Effector memory CD8-positive, alpha-beta T cell (primary cell): ENCODE measurements around the gene CNPPD1.

Experiments
- ATAC-seq: fragments of 150-1000 bp; cut with Tn5 transposase; replicated peaks from 2 replicates; pipeline ENCODE4 v1.10.0; 2021; ENCODE audit warnings: mild to moderate bottlenecking, moderate library complexity
- DNase-seq, 3 experiments: peaks; one replicate each; pipeline ENCODE4 v3.0.0; 2021
- H3K27ac Mint-ChIP-seq, 2 donors: one replicate each; pipeline ENCODE4 v1.8.0; 2022; ENCODE audit warnings: mild to moderate bottlenecking in 2 of 2, mixed read lengths in 2 of 2, moderate library complexity in 2 of 2
- H3K27me3 Mint-ChIP-seq, 2 donors: one replicate each; pipeline ENCODE4 v1.8.0; 2022; ENCODE audit warnings: mixed read lengths in 2 of 2
- H3K36me3 Mint-ChIP-seq: one replicate; pipeline ENCODE4 v1.8.0; 2022; ENCODE audit warnings: mild to moderate bottlenecking, moderate library complexity, mixed read lengths; ENCODE audit not compliant: insufficient read depth
- H3K4me1 Mint-ChIP-seq, 2 donors: one replicate each; pipeline ENCODE4 v1.8.0; 2022; ENCODE audit warnings: low read depth in 2 of 2, mixed read lengths in 2 of 2
- H3K4me3 Mint-ChIP-seq, 2 donors: one replicate each; pipeline ENCODE4 v1.8.0; 2022; ENCODE audit warnings: mild to moderate bottlenecking in 2 of 2, mixed read lengths in 2 of 2, moderate library complexity in 2 of 2
- H3K9me3 Mint-ChIP-seq, 2 donors: one replicate each; pipeline ENCODE4 v1.8.0; 2022; ENCODE audit warnings: mixed read lengths in 2 of 2
- total RNA-seq, 9 experiments: gene quantifications; one replicate each; lab custom pipeline; 2026; lab: John Stamatoyannopoulos, UW

Gene CNPPD1
- total RNA-seq = 59.7 to 89.8 (median 81.2) reads per million in 9 experiments

DNA sequence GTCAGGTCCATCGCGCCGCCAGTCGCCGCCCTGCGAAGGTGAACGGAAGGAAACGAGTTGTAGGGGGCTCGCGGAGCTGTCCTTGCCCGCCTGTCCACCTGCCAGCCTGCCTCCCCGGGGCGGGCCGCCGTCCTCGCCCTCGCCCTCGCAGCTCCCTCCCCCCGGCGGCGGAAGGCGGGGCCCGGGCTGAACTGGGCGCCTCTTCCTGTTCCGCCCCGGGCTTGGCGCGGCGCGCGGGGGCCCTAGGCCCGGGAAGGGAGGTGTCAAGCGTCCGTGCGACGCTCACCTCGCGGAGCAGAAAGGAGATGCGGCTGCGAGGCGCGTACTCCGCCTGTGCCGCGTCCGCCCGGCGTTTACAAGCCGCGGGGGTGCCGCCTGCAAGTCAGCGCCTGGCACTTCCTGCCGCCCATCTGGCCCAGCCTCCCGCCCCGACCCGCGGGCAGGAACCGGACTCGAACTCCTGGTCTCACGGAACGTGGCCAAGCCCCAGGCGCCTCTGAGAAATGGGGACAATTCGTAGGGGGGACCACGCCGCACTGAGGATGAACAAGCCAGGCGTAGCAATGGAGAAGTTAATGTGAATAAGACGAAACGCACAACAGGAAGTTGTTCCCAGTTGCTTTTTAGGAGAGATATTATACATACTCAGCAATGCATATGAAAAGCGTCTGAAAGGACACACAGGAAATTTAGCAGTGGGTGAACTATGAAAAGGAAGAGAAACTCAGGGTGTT, at the start of gene CNPPD1:
Gene CNPPD1 (minus strand): TSS at position 108 of the 734 bp plus-strand sequence. CDS start 97 bp downstream, at position 11.
- Mint-ChIP-seq H3K36me3 (peaks cover 49% of the 10 kb centered on the region), H3K27ac (peak within 1 kb of the TSS; percentile 97 to 98), H3K9me3 (no peaks in the 10 kb centered on the region), H3K4me1 (peaks cover 47 to 51% of the 10 kb centered on the region in 2 donors), H3K27me3 (no peaks in the 10 kb centered on the region), H3K4me3 (peak within 1 kb of the TSS; percentile 87 to 98)
- DNase-seq (peak; percentile 85 to 88 (median 86)), ATAC-seq (peak; percentile 76)

- DNase-seq = no peak
- Mint-ChIP-seq H3K36me3 (peaks cover 62% of the 10 kb centered on the region), H3K4me1 (peaks cover 32 to 39% of the 10 kb centered on the region in 2 donors), H3K27me3 (no peaks in the 10 kb centered on the region), H3K9me3 (no peaks in the 10 kb centered on the region), H3K27ac (no peak overlapping the region), H3K4me3 (no peak overlapping the region)
- no peak for ATAC-seq
Measured at GRCh38 chr2:219225350-219225749, 48.6 kb upstream of the CNPPD1 start.

DNA sequence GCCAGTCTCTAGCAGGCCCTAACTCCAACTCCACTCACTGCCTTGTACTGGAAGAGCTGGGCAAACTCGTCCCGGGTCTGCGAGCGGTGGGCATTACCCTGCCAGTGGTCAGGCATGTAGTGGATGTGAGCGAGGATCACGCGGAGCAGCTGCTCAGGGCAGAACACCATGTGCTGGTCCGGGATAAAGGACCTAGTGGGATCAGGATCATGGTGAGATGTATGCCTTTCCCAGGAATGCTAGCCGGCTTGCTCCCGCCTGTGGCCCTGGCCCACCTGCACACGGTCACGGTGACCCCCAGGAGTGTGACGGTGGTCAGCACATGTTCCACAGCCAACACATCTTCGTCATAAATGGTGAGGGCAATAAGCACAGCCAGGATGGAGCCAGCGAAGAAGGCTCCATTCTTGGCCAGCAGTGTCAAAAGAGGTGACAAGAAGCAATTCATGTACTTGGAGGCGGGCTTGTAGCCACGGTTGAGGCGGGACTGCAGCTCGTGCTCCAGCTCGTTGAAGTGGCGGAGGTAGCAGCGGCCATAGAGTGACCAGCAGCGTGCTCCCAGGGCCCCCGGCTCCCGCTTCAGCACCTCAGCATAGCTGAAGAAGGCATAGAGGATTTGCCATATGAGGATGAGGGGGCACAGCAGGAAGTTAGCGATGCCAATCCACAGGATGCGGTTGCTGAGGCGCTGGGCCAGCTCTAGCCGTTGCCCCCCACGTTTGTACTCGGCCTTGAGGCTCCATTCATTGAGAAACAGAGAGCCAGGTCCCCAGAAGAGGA, 47.3 kb upstream of the CNPPD1 start:
- H3K27me3 Mint-ChIP-seq = no peaks in the 10 kb centered on the region
- no peaks in the 10 kb centered on the region for H3K9me3 Mint-ChIP-seq
- no peak for DNase-seq
- H3K4me1 Mint-ChIP-seq = peaks cover 24 to 32% of the 10 kb centered on the region in 2 donors
- ATAC-seq = no peak
- no peak overlapping the region for H3K4me3 Mint-ChIP-seq
- peak overlapping the region in 1 of 2 donors; percentile 75 for H3K27ac Mint-ChIP-seq
- peaks cover 62% of the 10 kb centered on the region for H3K36me3 Mint-ChIP-seq

- no peak overlapping the region for H3K4me3 Mint-ChIP-seq
- H3K27ac Mint-ChIP-seq = peak overlapping the region in 1 of 2 donors; percentile 36
- no peaks in the 10 kb centered on the region for H3K27me3 Mint-ChIP-seq
- ATAC-seq (no peak), DNase-seq (no peak)
- no peaks in the 10 kb centered on the region for H3K9me3 Mint-ChIP-seq
- peaks cover 74% of the 10 kb centered on the region for H3K36me3 Mint-ChIP-seq
- H3K4me1 Mint-ChIP-seq = peaks cover 17 to 23% of the 10 kb centered on the region in 2 donors
Measured at GRCh38 chr2:219221957-219222518, 45.3 kb upstream of the CNPPD1 start.

DNA sequence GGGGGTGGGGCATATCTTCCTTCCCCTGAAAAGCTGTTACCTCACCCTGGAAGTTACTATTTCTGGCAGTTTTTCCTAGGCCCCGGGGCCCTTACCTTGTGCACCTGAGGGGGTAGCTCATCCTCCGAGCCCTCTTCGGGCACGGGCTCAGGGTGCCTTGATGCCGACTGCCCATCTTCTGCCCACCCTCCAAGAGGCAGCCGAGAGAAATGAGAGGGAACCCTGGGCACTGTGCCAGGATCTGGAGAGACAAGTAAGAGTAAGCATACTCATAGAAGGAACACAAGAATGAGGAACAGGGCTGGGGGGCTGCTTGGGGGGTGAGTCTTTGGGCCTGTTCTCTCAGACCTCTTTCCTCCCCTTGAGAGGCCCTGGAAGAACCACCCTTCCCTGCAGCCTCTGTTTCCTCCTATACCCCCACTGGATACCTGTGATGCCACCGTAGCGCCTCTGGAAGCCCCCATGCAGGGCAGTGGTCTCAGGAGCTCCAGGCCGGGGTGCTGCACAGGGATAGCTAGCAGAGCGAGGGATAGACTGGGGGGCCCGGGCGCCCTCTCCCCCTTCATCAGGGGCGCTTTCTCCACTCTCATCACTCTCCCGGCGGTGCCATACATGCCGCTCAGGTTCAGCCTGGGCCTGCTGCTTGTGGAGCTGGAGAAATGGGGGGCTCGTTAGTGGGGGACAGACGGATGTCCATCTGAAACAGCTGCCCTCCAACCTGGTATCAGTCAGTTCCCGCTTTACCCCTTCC, 44.1 kb upstream of the CNPPD1 start:
- Mint-ChIP-seq H3K36me3 (peaks cover 70% of the 10 kb centered on the region), H3K27ac (peak overlapping the region in 1 of 2 donors; percentile 36), H3K4me1 (peaks cover 13 to 18% of the 10 kb centered on the region in 2 donors), H3K9me3 (no peaks in the 10 kb centered on the region), H3K27me3 (no peaks in the 10 kb centered on the region), H3K4me3 (no peak overlapping the region)
- no peak for DNase-seq
- ATAC-seq = no peak

- ATAC-seq (no peak), DNase-seq (no peak)
- Mint-ChIP-seq H3K4me3 (peak overlapping the region in 1 of 2 donors; percentile 87), H3K27ac (peak overlapping the region in 1 of 2 donors; percentile 36), H3K9me3 (no peaks in the 10 kb centered on the region), H3K36me3 (peaks cover 63% of the 10 kb centered on the region), H3K27me3 (no peaks in the 10 kb centered on the region), H3K4me1 (peaks cover 8 to 18% of the 10 kb centered on the region in 2 donors)
Measured at GRCh38 chr2:219219784-219220532, 43.2 kb upstream of the CNPPD1 start.

GRCh38 chr2:219218732-219219701, 42.3 kb upstream of the CNPPD1 start, which contains the start of gene ABCB6:
TSS of gene ABCB6 (minus strand) at chr2:219218958. CDS start at chr2:219218673, 285 bp downstream.
- Mint-ChIP-seq H3K4me1 (peaks cover 8 to 15% of the 10 kb centered on the region in 2 donors), H3K36me3 (peaks cover 53% of the 10 kb centered on the region), H3K4me3 (peak within 1 kb of the TSS; percentile 83 to 87)

GRCh38 chr2:219218217-219218731, 41.5 kb upstream of the CNPPD1 start:
- H3K4me1 Mint-ChIP-seq = peaks cover 8 to 13% of the 10 kb centered on the region in 2 donors

More at GRCh38 chr2:219218732-219219701, 42.3 kb upstream of the CNPPD1 start, which contains the start of gene ABCB6:
- peak; percentile 84 for ATAC-seq
- peak; percentile 69 to 76 (median 74) for DNase-seq
- Mint-ChIP-seq H3K27me3 (no peaks in the 10 kb centered on the region), H3K9me3 (no peaks in the 10 kb centered on the region), H3K27ac (peak within 1 kb of the TSS; percentile 35 to 90)

DNA sequence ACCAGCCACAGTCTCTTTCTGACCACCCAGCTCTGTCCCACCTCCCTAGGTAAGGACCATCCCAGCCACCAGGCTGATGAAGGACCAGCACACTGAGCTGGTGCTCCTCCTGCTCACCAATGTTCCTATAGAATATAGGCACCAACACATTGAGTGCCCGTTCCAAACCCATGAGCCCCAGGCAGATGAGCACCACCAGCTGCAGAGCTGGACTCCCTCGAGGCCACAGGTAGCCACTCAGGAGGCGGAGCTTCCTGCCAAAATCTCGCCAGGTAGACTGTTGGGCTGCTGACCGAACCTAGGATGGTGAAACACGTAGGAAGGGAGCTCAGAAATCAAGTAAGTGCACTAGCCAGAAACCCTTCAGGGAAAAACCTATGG, 39.8 kb upstream of the CNPPD1 start:
- ATAC-seq = no peak
- H3K4me3 Mint-ChIP-seq = peak overlapping the region in 1 of 2 donors; percentile 38
- peak overlapping the region in 1 of 2 donors; percentile 69 for H3K27ac Mint-ChIP-seq

More at GRCh38 chr2:219218217-219218731, 41.5 kb upstream of the CNPPD1 start:
- H3K9me3 Mint-ChIP-seq = no peaks in the 10 kb centered on the region
- peak overlapping the region; percentile 35 to 90 for H3K27ac Mint-ChIP-seq
- peak in 2 of 3 experiments; percentile 17 to 28 for DNase-seq
- peak; percentile 46 for ATAC-seq
- H3K4me3 Mint-ChIP-seq = peak overlapping the region; percentile 83 to 87
- H3K36me3 Mint-ChIP-seq = peaks cover 46% of the 10 kb centered on the region
- H3K27me3 Mint-ChIP-seq = no peaks in the 10 kb centered on the region

GRCh38 chr2:219215871-219216534, 39.3 kb upstream of the CNPPD1 start:
- ATAC-seq (no peak), DNase-seq (no peak)
- Mint-ChIP-seq H3K4me1 (peaks cover 14 to 21% of the 10 kb centered on the region in 2 donors), H3K36me3 (peaks cover 27% of the 10 kb centered on the region), H3K27ac (peak overlapping the region in 1 of 2 donors; percentile 69), H3K9me3 (no peaks in the 10 kb centered on the region), H3K4me3 (no peak overlapping the region), H3K27me3 (no peaks in the 10 kb centered on the region)

More for the DNA sequence above, 39.8 kb upstream of the CNPPD1 start:
- Mint-ChIP-seq H3K4me1 (peaks cover 8 to 16% of the 10 kb centered on the region in 2 donors), H3K36me3 (peaks cover 32% of the 10 kb centered on the region), H3K27me3 (no peaks in the 10 kb centered on the region), H3K9me3 (no peaks in the 10 kb centered on the region)
- DNase-seq = no peak

DNA sequence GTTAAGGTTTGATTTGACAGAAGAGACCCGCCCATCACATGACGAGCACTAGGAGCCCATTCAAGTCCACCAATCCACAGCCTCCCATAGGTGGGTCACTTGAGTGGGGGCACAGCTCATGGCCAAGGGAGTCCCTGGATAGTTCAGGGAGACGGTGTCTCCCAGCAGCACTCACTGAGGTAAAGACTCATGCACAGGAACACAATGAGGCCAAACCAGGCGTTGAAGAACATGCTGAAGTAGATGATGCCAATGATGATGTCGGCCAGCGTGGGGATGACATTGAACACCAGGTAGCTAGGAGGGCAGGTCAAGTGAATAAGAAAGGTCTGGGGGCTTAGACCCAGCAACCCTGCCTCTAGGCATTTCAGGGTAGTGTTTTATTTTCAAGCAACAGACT, 38.1 kb upstream of the CNPPD1 start:
- peaks cover 20% of the 10 kb centered on the region for H3K36me3 Mint-ChIP-seq
- no peak overlapping the region for H3K4me3 Mint-ChIP-seq
- no peak for ATAC-seq

More for the DNA sequence above, 38.1 kb upstream of the CNPPD1 start:
- no peaks in the 10 kb centered on the region for H3K27me3 Mint-ChIP-seq
- no peaks in the 10 kb centered on the region for H3K9me3 Mint-ChIP-seq
- H3K4me1 Mint-ChIP-seq = peaks cover 16 to 20% of the 10 kb centered on the region in 2 donors
- H3K27ac Mint-ChIP-seq = no peak overlapping the region
- DNase-seq = no peak
